Liver (tissue), 9 donors: ENCODE results near the gene KDELR3. TPM values are rescaled to one million over a fixed set of nuclear protein-coding genes. Genes with fewer than 3 reads are reported as not detected.

ENCODE experiments used
- DNase-seq: peaks from one replicate; pipeline ENCODE4 v3.0.0-alpha.2; 2017; ENCODE audit warnings: low spot score
- H3K27ac ChIP-seq, 2 donors: one replicate each; pipeline ENCODE4 v1.7.0; 2013; ENCODE audit warnings: inconsistent platforms in 2 of 2, low read length in 2 of 2, control low read depth in 1 of 2, low read depth in 1 of 2, mild to moderate bottlenecking in 1 of 2
- H3K27me3 ChIP-seq, 4 donors: one replicate each; pipeline versions ENCODE4 v1.6.1 to v1.7.0; 2013; ENCODE audit warnings: low read length in 3 of 4, inconsistent platforms in 1 of 4, mild to moderate bottlenecking in 1 of 4, moderate library complexity in 1 of 4; ENCODE audit not compliant: control insufficient read depth in 4 of 4, insufficient read depth in 4 of 4
- H3K36me3 ChIP-seq, 4 donors: one replicate each; pipeline versions ENCODE4 v1.6.1 to v1.7.0; 2013; ENCODE audit warnings: low read length in 3 of 4, mild to moderate bottlenecking in 3 of 4, low read depth in 1 of 4, moderate library complexity in 1 of 4; ENCODE audit not compliant: control insufficient read depth in 4 of 4, insufficient read depth in 3 of 4
- H3K4me1 ChIP-seq, 4 donors: one replicate each; pipeline versions ENCODE4 v1.6.1 to v1.7.0; 2013; ENCODE audit warnings: low read length in 3 of 4, mild to moderate bottlenecking in 3 of 4, moderate library complexity in 1 of 4; ENCODE audit not compliant: control insufficient read depth in 4 of 4, insufficient read depth in 4 of 4
- H3K4me3 ChIP-seq, 3 donors: one replicate each; pipeline versions ENCODE4 v1.6.1 to v1.7.0; 2013; ENCODE audit warnings: low read length in 3 of 3, control low read depth in 1 of 3, low read depth in 1 of 3, mild to moderate bottlenecking in 1 of 3
- H3K9ac ChIP-seq, 2 donors: one replicate each; pipeline ENCODE4 v1.7.0; 2013; ENCODE audit warnings: low read length in 2 of 2, mild to moderate bottlenecking in 2 of 2, moderate library complexity in 2 of 2, control low read depth in 1 of 2, low read depth in 1 of 2
- H3K9me3 ChIP-seq, 4 donors: one replicate each; pipeline versions ENCODE4 v1.6.1 to v1.7.0; 2013; ENCODE audit warnings: low read length in 3 of 4; ENCODE audit not compliant: control insufficient read depth in 4 of 4
- CTCF ChIP-seq: fragments of 150-350 bp; IDR thresholded peaks from 2 replicates; pipeline ENCODE4 v1.5.1; 2017; ENCODE audit warnings: improper control_type of control experiment, low read depth, low read length; ENCODE audit not compliant: missing input control
- FOXA1 ChIP-seq: IDR thresholded peaks from 2 replicates; pipeline ENCODE4 v1.6.1; 2016; ENCODE audit warnings: antibody characterized with exemption
- FOXA2 ChIP-seq: IDR thresholded peaks from 2 replicates; pipeline ENCODE4 v1.6.1; 2016; ENCODE audit warnings: antibody characterized with exemption
- MAX ChIP-seq: IDR thresholded peaks from 2 replicates; pipeline ENCODE4 v1.6.1; 2016; ENCODE audit warnings: antibody characterized with exemption
- NR2F2 ChIP-seq: IDR thresholded peaks from 2 replicates; pipeline ENCODE4 v1.6.1; 2016; ENCODE audit warnings: antibody characterized with exemption
- RAD21 ChIP-seq, 2 donors: IDR thresholded peaks; 2 replicates each; pipeline ENCODE4 v1.6.1; 2016; ENCODE audit warnings: antibody characterized with exemption in 2 of 2, mild to moderate bottlenecking in 2 of 2
- REST ChIP-seq: IDR thresholded peaks from 2 replicates; pipeline ENCODE4 v1.6.1; 2016; ENCODE audit warnings: antibody characterized with exemption, mild to moderate bottlenecking
- SP1 ChIP-seq: IDR thresholded peaks from 2 replicates; pipeline ENCODE4 v1.6.1; 2018; ENCODE audit warnings: antibody characterized with exemption, mild to moderate bottlenecking
- TAF1 ChIP-seq: conservative IDR thresholded peaks from 2 replicates; pipeline ENCODE4 v1.6.1; 2016; ENCODE audit warnings: antibody characterized with exemption, mild to moderate bottlenecking
- YY1 ChIP-seq: IDR thresholded peaks from 2 replicates; pipeline ENCODE4 v1.6.1; 2016; ENCODE audit warnings: antibody characterized with exemption, mild to moderate bottlenecking
- ZBTB33 ChIP-seq: IDR thresholded peaks from 2 replicates; pipeline ENCODE4 v1.6.1; 2016; ENCODE audit warnings: antibody characterized with exemption
- WGBS: extraction: QIAGEN DNeasy Blood & Tissue Kit; methylation state at CpG from one replicate; pipeline ENCODE4 v1.1.7; 2013; 5-methylcytosine and 5-hydroxymethylcytosine counted together
- polyA plus RNA-seq, 2 donors: library from polyadenylated mRNA; stranded (reverse) in 1 of 2; unstranded in 1 of 2; fragments of 200-250 nt in 1 of 2; fragments of >200 nt in 1 of 2; fragmentation: Nextera tagmentation in 1 of 2; extraction: Ambion mirVana in 1 of 2; gene quantifications; one replicate each; pipeline versions ENCODE4 v1.2.1 to v1.2.3, GENCODE V29; 2013 to 2015
- total RNA-seq, 2 donors: library from RNA; depleted of rRNA; stranded (reverse); fragments of >200 nt; gene quantifications; one replicate each; pipeline ENCODE4 v1.2.3, GENCODE V29; 2014
- donor health status: healthy.
- donor health status: healthy.
- donor health status: healthy.
- donor health status: healthy.
- donor health status: healthy.

Gene KDELR3
- total and polyA plus RNA-seq, 4 donors, result 3.5 to 12.8 (median 9.5) TPM

- Histone ChIP-seq H3K4me3 (no peak overlapping the region), H3K36me3 (no peaks in the 10 kb centered on the region), H3K4me1 (peaks cover 12 to 29% (median 20%) of the 10 kb centered on the region in 4 donors), H3K27ac (no peak overlapping the region), H3K9me3 (no peaks in the 10 kb centered on the region), H3K9ac (no peak overlapping the region), H3K27me3 (no peaks in the 10 kb centered on the region)
- TF ChIP-seq ZBTB33 (no peak), RAD21 (IDR thresholded peaks at IDR 0.05) (no peak), CTCF (no peak), TAF1 (no peak)
- WGBS, result 93% methylated on average over 8 of the region's 8 CpGs
- DNase-seq, result no peak
Measured at GRCh38 chr22:38419858-38420160, 48.1 kb upstream of the KDELR3 start.

- Histone ChIP-seq H3K27me3 (no peaks in the 10 kb centered on the region), H3K4me1 (peaks cover 12 to 31% (median 20%) of the 10 kb centered on the region in 4 donors), H3K9me3 (no peaks in the 10 kb centered on the region), H3K36me3 (no peaks in the 10 kb centered on the region), H3K9ac (no peak overlapping the region), H3K4me3 (no peak overlapping the region), H3K27ac (no peak overlapping the region)
- 95% methylated on average over 4 of the region's 4 CpGs for WGBS
- DNase-seq, result no peak
- TF ChIP-seq YY1 (no peak), TAF1 (no peak), REST (no peak), FOXA2 (no peak), MAX (no peak), FOXA1 (no peak), NR2F2 (no peak), SP1 (no peak)
Measured at GRCh38 chr22:38420734-38421133, 47.2 kb upstream of the KDELR3 start.
